Kidney tubule cell (primary cell): ENCODE data around the gene TSSC4.

ENCODE experiments used
- DNase-seq: peaks from one replicate; pipeline ENCODE4 v3.0.0-alpha.2; 2018; ENCODE audit warnings: low spot score

Gene TSSC4

GRCh38 chr11:2369320-2369719 is 31.2 kb upstream of the TSSC4 start:
- DNase-seq = no peak

- DNase-seq = no peak
Observed at GRCh38 chr11:2369896-2370295, 30.7 kb upstream of the TSSC4 start.

GRCh38 chr11:2374456-2375201 is 25.9 kb upstream of the TSSC4 start:
- DNase-seq = no peak

GRCh38 chr11:2375341-2375853 is 25.2 kb upstream of the TSSC4 start:
- DNase-seq = peak; percentile 50

DNA sequence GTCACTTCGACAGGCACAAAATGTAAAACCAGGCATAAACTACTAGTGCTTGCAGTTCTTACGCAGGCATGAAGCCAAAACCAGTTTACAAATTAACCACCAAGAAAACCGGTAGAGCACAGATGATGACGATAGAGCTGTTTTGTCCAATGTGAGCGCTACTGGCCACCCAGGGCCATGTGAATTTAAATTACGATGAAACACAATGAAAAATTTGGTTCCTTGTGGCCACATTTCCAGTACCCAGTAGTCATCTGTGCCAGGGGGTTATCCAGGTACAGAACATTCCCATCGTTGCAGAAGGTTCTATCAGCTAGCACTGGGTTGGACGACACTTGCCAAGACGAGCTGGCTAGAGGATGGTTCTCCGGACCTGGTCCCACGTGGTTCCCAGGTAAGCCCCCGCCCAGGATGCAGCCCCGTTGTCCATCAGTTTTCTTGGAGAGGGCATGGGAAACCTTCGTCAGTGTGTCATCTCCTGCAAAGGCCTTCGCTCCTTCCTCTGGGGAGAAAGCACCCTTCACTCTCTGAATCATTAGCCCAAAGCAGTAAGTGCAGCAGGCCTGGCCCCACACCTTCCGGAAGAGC is 24.5 kb upstream of the TSSC4 start:
- peak; percentile 87 for DNase-seq

- DNase-seq = peak; percentile 44
Observed at GRCh38 chr11:2376751-2377451, 23.6 kb upstream of the TSSC4 start, which contains the start of gene CD81. Gene CD81 (plus strand): TSS chr11:2377310. CDS start chr11:2377550, 240 bp downstream.

GRCh38 chr11:2377511-2378443 is 22.8 kb upstream of the TSSC4 start:
- DNase-seq = peak; percentile 50

- DNase-seq = no peak
Observed at GRCh38 chr11:2378527-2379210, 21.9 kb upstream of the TSSC4 start.

DNA sequence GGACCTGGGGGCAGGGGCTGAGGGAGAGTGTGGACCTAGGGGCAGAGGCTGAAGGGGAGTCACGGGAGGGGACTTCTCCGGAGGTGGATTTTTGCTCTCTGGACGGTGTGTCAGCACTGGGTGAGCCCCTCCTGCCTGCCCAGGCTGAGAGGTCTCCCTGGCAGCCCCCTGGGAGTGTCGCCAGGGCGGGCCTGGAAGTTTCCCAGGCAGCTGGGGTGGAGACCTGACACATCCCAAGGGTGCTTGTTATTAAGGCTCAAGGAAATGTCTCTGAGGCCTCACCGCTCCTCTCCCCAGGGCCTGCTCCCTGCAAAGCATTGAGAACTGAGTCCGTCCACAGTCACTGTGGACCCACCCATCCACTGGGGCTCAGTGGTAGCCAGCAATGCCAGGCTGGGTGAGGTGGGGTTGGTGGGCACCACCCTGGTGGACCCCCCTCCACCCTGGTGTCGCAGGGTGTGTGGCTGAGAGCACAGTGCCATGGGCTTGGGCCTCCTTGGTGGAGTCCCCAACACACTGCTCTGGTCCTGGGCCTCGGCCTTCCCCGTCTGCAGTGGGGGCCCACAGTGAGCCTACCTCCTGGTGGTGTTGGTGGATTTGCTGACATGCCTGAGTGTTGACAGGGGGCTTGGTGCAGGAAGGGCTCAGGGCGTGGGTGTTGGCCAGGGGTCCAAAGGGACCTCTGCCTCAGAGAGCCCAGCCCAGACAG is 20.9 kb upstream of the TSSC4 start:
- DNase-seq = no peak

DNA sequence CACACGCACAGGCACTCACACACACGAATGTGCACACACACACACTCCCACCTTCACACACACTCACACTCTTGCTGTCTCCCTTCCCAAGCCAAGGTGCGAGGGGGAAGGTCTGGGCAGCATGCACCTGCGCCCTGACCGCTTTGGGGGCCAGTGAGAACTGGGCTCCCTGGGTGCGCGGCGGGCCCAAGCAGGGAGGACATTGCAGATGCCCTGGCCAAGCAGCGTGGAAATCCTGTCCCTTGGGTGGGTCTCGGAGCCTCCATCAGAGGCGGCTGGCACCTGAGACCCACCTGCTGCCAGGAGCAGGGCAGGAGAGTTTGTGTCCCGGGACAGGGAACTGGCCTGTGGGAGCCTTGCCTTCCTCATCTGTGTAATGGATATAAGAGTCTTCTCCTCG is 20.2 kb upstream of the TSSC4 start:
- no peak for DNase-seq

DNA sequence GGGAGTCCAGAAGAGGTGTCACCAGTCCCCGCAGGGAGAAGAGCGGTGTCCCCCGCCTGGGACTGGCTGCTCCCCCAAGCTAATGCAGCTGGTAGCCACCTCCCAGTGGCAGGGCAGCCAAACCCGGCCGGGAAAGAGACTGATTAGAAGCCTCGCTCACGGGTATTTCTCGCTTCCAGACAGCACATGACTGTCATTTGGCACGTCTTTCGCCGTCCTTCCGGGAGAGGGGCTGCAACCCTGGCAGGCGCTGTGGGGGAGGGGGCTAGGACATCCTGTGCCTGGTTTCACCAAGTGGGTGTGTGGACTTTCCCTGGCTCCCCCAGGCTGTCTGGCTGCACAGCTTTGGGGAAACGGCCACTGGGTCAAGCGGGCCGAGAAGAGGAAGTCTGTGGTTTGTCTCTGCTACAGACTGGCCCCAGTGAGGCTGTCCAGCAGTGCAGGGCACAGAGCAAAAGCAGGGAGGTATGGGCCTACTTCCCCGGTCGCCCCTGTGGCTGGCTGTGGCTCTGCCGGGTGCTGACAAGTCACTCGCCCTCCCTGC is 19.7 kb upstream of the TSSC4 start:
- no peak for DNase-seq

DNA sequence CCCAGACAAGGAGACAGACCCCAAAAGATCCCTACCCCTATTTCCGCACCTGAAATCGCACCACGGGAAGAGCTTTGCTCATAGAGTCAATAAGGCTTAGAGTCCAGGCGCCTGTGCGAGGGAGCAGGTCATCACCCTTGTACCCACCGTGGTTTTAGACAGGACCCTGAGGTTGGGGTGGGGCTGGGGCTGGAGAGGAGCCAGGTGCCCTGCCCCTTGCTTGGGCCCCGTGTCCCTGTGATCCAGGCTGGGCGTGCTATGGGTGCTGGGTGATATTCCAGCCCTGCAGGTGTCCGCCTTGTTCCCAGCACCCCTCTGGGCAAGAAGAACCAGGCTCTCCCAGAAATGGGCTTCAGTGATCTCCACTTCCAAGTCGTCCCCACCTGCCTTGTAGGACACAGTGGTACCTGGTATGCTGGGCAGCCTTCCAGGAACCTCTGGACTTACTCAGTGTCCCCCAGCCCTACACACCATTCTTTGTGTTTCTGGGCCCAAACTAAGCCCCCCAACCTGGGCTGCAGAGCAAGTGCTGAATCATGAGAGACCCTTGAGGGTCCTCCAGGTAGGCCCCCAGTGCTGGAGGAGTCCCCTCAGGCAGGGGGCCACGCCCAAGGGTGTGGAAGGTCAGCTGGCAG is 18.9 kb upstream of the TSSC4 start:
- DNase-seq = no peak

DNA sequence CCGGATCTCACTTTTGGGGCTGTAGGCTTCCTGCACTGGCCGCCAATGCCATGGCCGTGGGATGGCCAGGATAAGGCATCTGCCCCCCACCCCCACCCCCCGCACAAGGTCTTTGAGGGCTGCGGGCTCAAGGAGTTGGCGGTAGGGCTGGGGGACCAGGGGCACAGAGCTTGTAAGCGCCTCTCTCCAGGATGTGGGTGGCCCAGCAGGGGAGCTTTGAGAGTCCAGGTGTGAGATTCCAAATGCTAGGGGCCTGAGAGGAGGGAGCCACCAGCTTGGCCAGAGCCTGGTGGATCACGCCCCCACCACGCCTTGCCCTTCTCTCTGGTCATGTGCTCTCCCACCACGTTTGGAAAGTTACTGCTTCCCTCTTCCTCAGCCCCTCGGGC is 18.4 kb upstream of the TSSC4 start:
- no peak for DNase-seq

GRCh38 chr11:2382936-2383851 is 17.4 kb upstream of the TSSC4 start:
- DNase-seq = no peak

GRCh38 chr11:2383852-2384804 is 16.4 kb upstream of the TSSC4 start:
- no peak for DNase-seq

DNA sequence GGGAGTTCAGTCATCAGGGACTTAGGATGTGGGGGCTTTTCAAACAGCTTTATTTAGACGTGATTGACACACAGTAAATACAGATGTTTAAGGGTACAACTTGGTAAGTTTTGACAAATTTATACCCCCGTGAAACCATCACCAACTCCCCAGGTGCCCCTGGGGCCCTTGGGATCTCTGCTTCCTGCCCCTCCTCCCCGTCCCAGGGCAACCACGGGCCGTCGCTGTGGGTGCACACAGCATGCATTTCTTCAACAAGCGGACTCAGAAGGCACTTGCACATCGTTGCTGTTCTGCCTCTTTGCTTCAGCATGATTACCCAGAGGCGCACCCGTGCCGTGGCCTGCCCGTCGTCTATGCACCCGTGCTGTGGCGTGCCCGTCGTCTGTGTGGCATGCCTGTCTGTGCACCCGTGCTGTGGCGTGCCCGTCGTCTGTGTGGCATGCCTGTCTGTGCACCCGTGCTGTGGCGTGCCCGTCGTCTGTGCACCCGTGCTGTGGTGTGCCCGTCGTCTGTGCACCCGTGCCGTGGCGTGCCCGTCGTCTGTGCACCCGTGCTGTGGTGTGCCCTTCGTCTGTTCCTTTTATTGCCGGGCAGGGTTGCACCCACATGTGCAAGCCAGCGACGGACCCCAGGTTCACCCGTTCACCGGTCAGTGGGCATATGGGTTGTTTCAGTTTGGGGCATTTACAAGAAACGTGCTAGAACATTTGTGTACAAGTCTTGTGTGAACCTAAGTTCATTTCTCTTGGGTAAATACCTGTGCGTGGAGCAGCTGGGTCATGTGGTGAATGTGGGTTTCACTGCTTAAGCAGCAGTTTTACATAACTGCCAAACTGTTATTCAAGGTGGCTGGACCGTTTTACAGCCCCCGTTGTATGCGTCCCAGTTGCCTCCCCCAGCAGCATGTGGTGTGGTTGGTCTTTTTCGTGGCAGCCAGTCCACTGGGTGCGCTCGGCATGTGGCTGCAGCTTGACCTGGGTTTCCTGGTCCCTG is 15.1 kb upstream of the TSSC4 start:
- DNase-seq = no peak
